Heart left ventricle (tissue), 16 donors: ENCODE results near the gene SWT1. TPM values are rescaled to one million over a fixed set of nuclear protein-coding genes. Genes with fewer than 3 reads are reported as not detected.
A peak's percentile ranks its signal among the peaks of the same experiment; 100 is the strongest.
"Not testable (repeated sequence)": the region's sequence is repeated elsewhere in the genome, so short reads cannot be mapped to it uniquely, and the experiment has no call there.

Experiments used
- ATAC-seq, 4 donors: fragments of 200-7000 bp; cut with Tn5 transposase; one replicate each; pipeline ENCODE4 v1.9.1; 2020 to 2022; ENCODE audit warnings: moderate library complexity in 4 of 4, mild to moderate bottlenecking in 3 of 4, moderate number of reproducible peaks in 1 of 4
- DNase-seq, 5 donors: peaks; one replicate each; pipeline ENCODE4 v3.0.0-alpha.2; 2020
- H3K27ac ChIP-seq, 12 donors: fragments of 200-600 bp; sonication (generic) in 4 of 12; one replicate each; pipeline versions ENCODE4 v1.5.0 to v1.8.0; 2016 to 2022; ENCODE audit warnings: mild to moderate bottlenecking in 2 of 12
- H3K27me3 ChIP-seq, 9 donors: fragments of 200-600 bp; sonication (generic) in 2 of 9; one replicate each; pipeline versions ENCODE4 v1.5.1 to v1.8.0; 2016 to 2022; ENCODE audit warnings: mild to moderate bottlenecking in 3 of 9
- H3K36me3 ChIP-seq, 9 donors: fragments of 200-600 bp; sonication (generic) in 2 of 9; one replicate each; pipeline versions ENCODE4 v1.5.0 to v1.8.0; 2018 to 2022; ENCODE audit warnings: mild to moderate bottlenecking in 2 of 9
- H3K4me1 ChIP-seq, 12 donors: fragments of 200-600 bp; sonication (generic) in 4 of 12; one replicate each; pipeline versions ENCODE4 v1.5.0 to v1.8.0; 2016 to 2022; ENCODE audit warnings: mild to moderate bottlenecking in 3 of 12
- H3K4me3 ChIP-seq, 12 donors: fragments of 200-600 bp; sonication (generic) in 4 of 12; one replicate each; pipeline versions ENCODE4 v1.5.0 to v1.8.0; 2017 to 2022; ENCODE audit warnings: mild to moderate bottlenecking in 9 of 12, moderate library complexity in 4 of 12
- H3K9me3 ChIP-seq, 12 donors: fragments of 200-600 bp; sonication (generic) in 4 of 12; one replicate each; pipeline versions ENCODE4 v1.5.0 to v1.8.0; 2016 to 2022; ENCODE audit warnings: mild to moderate bottlenecking in 1 of 12
- CTCF ChIP-seq, 12 donors: fragments of 200-600 bp; sonication (generic) in 4 of 12; IDR thresholded peaks; one replicate each; pipeline versions ENCODE4 v1.5.0 to v1.8.0; 2018 to 2022; ENCODE audit warnings: antibody characterized with exemption in 12 of 12, mild to moderate bottlenecking in 5 of 12
- POLR2A ChIP-seq, 2 donors: fragments of 450-650 bp; IDR thresholded peaks; one replicate each; pipeline ENCODE4 v1.6.1; 2017; ENCODE audit warnings: antibody characterized with exemption in 2 of 2, mild to moderate bottlenecking in 2 of 2, moderate library complexity in 2 of 2
- WGBS, 4 donors: extraction: QIAGEN DNeasy Blood & Tissue Kit in 2 of 4; methylation state at CpG; one replicate each; pipeline versions ENCODE4 v1.1.5 to v1.1.7; 2013 to 2018; 5-methylcytosine and 5-hydroxymethylcytosine counted together
- intact Hi-C, 10 donors: fragments of 100-400 bp; cut with DNase I; formaldehyde crosslinking; loops; one replicate each; pipeline versions ENCODE4 v1.11.1 to v1.14.2; 2022
- polyA plus RNA-seq, 2 donors: library from polyadenylated mRNA; stranded (reverse); fragments of 200-250 nt; gene quantifications; one replicate each; pipeline ENCODE4 v1.2.3, GENCODE V29; 2013
- total RNA-seq, 9 donors: library from RNA; depleted of rRNA in 2 of 9; stranded (reverse); fragments of >200 nt in 2 of 9; fragmentation: NEBNext Ultra II Directional in 3 of 9; extraction: Animal tissue kit (Norgen Biotek cat#: 25700) in 3 of 9; gene quantifications; one replicate each; pipeline versions ENCODE4 v1.1.0 to v1.2.4, GENCODE V29; 2016 to 2023
- donor health status: ischemic (EF 13 %, LVEDD 7.1; RV severe dilation, severe dysfunction).
- donor health status: healthy with polysubstance abuse.
- donor health status: DM: no; HTN: yes; CAD: no.
- donor health status: DM: no; HTN: no; CAD: no.
- donor health status: ischemic (EF 25% LVEDD 6.9; RV normal size, moderate dysfunction).
- donor health status: ischemic (EF 25% LVEDD 5.7; RV mildly dilated, moderate dysfunction).
- donor health status: healthy.
- donor health status: DM: yes; HTN: yes; CAD: no.
- donor health status: ischemic (EF 35%, LVEDD 5.7; RV mildly dilated, moderate dysfunction).
- donor health status: nonischemic (EF 11% LVEDD 7.7; RV severe dilation, severe dysfunction).
- donor health status: DM: yes; HTN: yes; CAD: no.
- donor health status: PGD.
- donor health status: ischemic (EF 29% LVEDD 5.4; RV normal size, mild dysfunction).
- donor health status: nonischemic (EF 23%, LVEDD 6.1; RV moderate dilation, normal function).

Gene SWT1
- total and polyA plus RNA-seq, 11 donors: 1.7 to 8.5 (median 5.3) TPM

- intact Hi-C loops: loop anchor here in 4 of 10 donors (5.0 to 10.0 kb wide), 2 partner anchors 428 to 431 kb away; no protein-coding TSS in a partner anchor
Observed at GRCh38 chr1:185244015-185244747, 87.2 kb downstream of the SWT1 start.

GRCh38 chr1:185245466-185245865 lies 88.5 kb downstream of the SWT1 start:
- Histone ChIP-seq H3K36me3 (no peaks in the 10 kb centered on the region), H3K4me3 (no peak overlapping the region), H3K9me3 (no peaks in the 10 kb centered on the region), H3K27me3 (no peaks in the 10 kb centered on the region), H3K27ac (no peak overlapping the region), H3K4me1 (peaks cover 0 to 20% (median 7%) of the 10 kb centered on the region in 12 donors)
- no peak for TF ChIP-seq CTCF (IDR thresholded peaks at IDR 0.05)
- no peak for TF ChIP-seq POLR2A (IDR thresholded peaks at IDR 0.05)
- WGBS, 4 donors: 68 to 96% (median 94%) methylated on average over 2 of the region's 2 CpGs
- ATAC-seq (no peak), DNase-seq (no peak)
- intact Hi-C loops: loop anchor here in 2 of 10 donors (5.0 to 10.0 kb wide), 2 partner anchors 67 to 429 kb away; no protein-coding TSS in a partner anchor

More at GRCh38 chr1:185244015-185244747, 87.2 kb downstream of the SWT1 start:
- TF ChIP-seq POLR2A (IDR thresholded peaks at IDR 0.05) (no peak), CTCF (IDR thresholded peaks at IDR 0.05) (no peak)
- no peak for DNase-seq
- 94 to 97% (median 95%) methylated on average over 3 of the region's 3 CpGs for WGBS, 4 donors
- peaks cover 0 to 18% (median 6%) of the 10 kb centered on the region in 12 donors for H3K4me1 ChIP-seq
- H3K4me3 ChIP-seq: no peak overlapping the region
- no peaks in the 10 kb centered on the region for H3K9me3 ChIP-seq
- H3K27me3 ChIP-seq: no peaks in the 10 kb centered on the region
- no peak for ATAC-seq
- no peaks in the 10 kb centered on the region for H3K36me3 ChIP-seq
- H3K27ac ChIP-seq: no peak overlapping the region

- intact Hi-C loops: loop anchor here in 2 of 10 donors (5.0 to 10.0 kb wide), 2 partner anchors 63 to 425 kb away; no protein-coding TSS in a partner anchor
- Histone ChIP-seq H3K36me3 (no peaks in the 10 kb centered on the region), H3K4me1 (peaks cover 0 to 12% (median 6%) of the 10 kb centered on the region in 12 donors), H3K4me3 (no peak overlapping the region), H3K27me3 (no peaks in the 10 kb centered on the region), H3K27ac (peak overlapping the region in 4 of 12 donors; percentile 20 to 56 (median 32)), H3K9me3 (no peaks in the 10 kb centered on the region)
- ATAC-seq (peak; percentile 50 to 83 (median 72)), DNase-seq (no peak)
- 24 to 44% (median 31%) methylated on average over 2 of the region's 2 CpGs for WGBS, 4 donors
- TF ChIP-seq CTCF (IDR thresholded peaks at IDR 0.05) (no peak), POLR2A (IDR thresholded peaks at IDR 0.05) (no peak)
Observed at GRCh38 chr1:185249563-185249962, 92.6 kb downstream of the SWT1 start.

- peak overlapping the region in 4 of 12 donors; percentile 20 to 56 (median 32) for H3K27ac ChIP-seq
- H3K27me3 ChIP-seq: no peaks in the 10 kb centered on the region
- H3K9me3 ChIP-seq: no peaks in the 10 kb centered on the region
- peak in 1 of 4 donors; percentile 26 for ATAC-seq
- no peaks in the 10 kb centered on the region for H3K36me3 ChIP-seq
- no peak overlapping the region for H3K4me3 ChIP-seq
- no peak for TF ChIP-seq POLR2A (IDR thresholded peaks at IDR 0.05)
- TF ChIP-seq CTCF (IDR thresholded peaks at IDR 0.05): no peak
- DNase-seq: no peak
- WGBS, 4 donors: 91 to 95% (median 93%) methylated on average over 4 of the region's 4 CpGs
- intact Hi-C loops: no loop called here
- peaks cover 0 to 12% (median 6%) of the 10 kb centered on the region in 12 donors for H3K4me1 ChIP-seq
Observed at GRCh38 chr1:185250063-185250462, 93.1 kb downstream of the SWT1 start.

GRCh38 chr1:185251928-185252327 lies 95.0 kb downstream of the SWT1 start:
- H3K9me3 ChIP-seq, H3K36me3 ChIP-seq, H3K27ac ChIP-seq, H3K4me3 ChIP-seq, ATAC-seq, H3K27me3 ChIP-seq, intact Hi-C loops, DNase-seq: not testable (repeated sequence)
- H3K4me1 ChIP-seq: peaks cover 0 to 12% (median 6%) of the 10 kb centered on the region in 12 donors
- 97 to 100% (median 98%) methylated on average over 3 of the region's 4 CpGs for WGBS, 4 donors

- H3K27ac ChIP-seq, intact Hi-C loops: not testable (repeated sequence)
- 83 to 100% methylated on average over 1 of the region's 1 CpG; no CpG with 5 or more reads in 2 of the 4 donors for WGBS, 4 donors
Observed at GRCh38 chr1:185252404-185252803, 95.4 kb downstream of the SWT1 start.

GRCh38 chr1:185255595-185255994 lies 98.6 kb downstream of the SWT1 start:
- ATAC-seq, H3K27me3 ChIP-seq, H3K9me3 ChIP-seq, DNase-seq, H3K27ac ChIP-seq, intact Hi-C loops, H3K36me3 ChIP-seq, H3K4me3 ChIP-seq: not testable (repeated sequence)
- peaks cover 0 to 22% (median 11%) of the 10 kb centered on the region in 12 donors for H3K4me1 ChIP-seq
- 80 to 95% (median 89%) methylated on average over 5 of the region's 6 CpGs for WGBS, 4 donors

More at GRCh38 chr1:185252404-185252803, 95.4 kb downstream of the SWT1 start:
- DNase-seq, ATAC-seq, H3K36me3 ChIP-seq, H3K9me3 ChIP-seq, H3K4me3 ChIP-seq, H3K27me3 ChIP-seq: not testable (repeated sequence)
- H3K4me1 ChIP-seq: peaks cover 0 to 12% (median 6%) of the 10 kb centered on the region in 12 donors
